Mammary epithelial cell (primary cell): ENCODE results near the gene PCSK5.

Source experiments
- CTCF ChIP-seq, 2 donors: IDR thresholded peaks in 1 of 2; conservative IDR thresholded peaks in 1 of 2; 2 replicates each; pipeline ENCODE4 v1.5.1; 2011 to 2012; ENCODE audit warnings: inconsistent platforms in 2 of 2, low read length in 2 of 2, mild to moderate bottlenecking in 2 of 2, control low read depth in 1 of 2, low read depth in 1 of 2; ENCODE audit not compliant: insufficient read depth in 1 of 2; ENCODE audit errors: extremely low read depth in 1 of 2
- EZH2 ChIP-seq: IDR thresholded peaks from 2 replicates; pipeline ENCODE4 v1.6.1; 2012; ENCODE audit warnings: low read length, inconsistent platforms, borderline replicate concordance

- TF ChIP-seq CTCF (conservative IDR thresholded peaks at IDR 0.05 in 1 of 2, IDR thresholded peaks at IDR 0.05 in 1 of 2; ENCODE audit: extremely low read depth in 1 of 2, insufficient read depth in 1 of 2, low read depth in 1 of 2, low read length in 2 of 2) (no peak), EZH2 (no peak)
These were observed 425.6 kb downstream of the PCSK5 start for GRCh38 chr9:76316069-76316468.
